Brain microvascular endothelial cell (primary cell): ENCODE measurements around the gene FAM20C.

Experiments used
- DNase-seq: peaks from one replicate; pipeline ENCODE4 v3.0.0-alpha.2; 2020
- H3K27ac ChIP-seq: fragments of 250-450 bp; sonication (Bioruptor Pico); 2 replicates; pipeline ENCODE4 v1.5.1; 2020; ENCODE audit warnings: mild to moderate bottlenecking, moderate library complexity
- H3K27me3 ChIP-seq: fragments of 250-450 bp; sonication (Bioruptor Pico); replicated peaks from 2 replicates; pipeline ENCODE4 v1.5.1; 2020; ENCODE audit warnings: mild to moderate bottlenecking
- H3K36me3 ChIP-seq: fragments of 250-450 bp; sonication (Bioruptor Pico); replicated peaks from 2 replicates; pipeline ENCODE4 v1.5.1; 2020; ENCODE audit warnings: mild to moderate bottlenecking
- H3K4me3 ChIP-seq: 2 replicates; pipeline ENCODE4 v1.5.1; 2011; ENCODE audit warnings: low read depth, mild to moderate bottlenecking, control low read depth, low read length, moderate library complexity
- in situ Hi-C: cut with HindIII; loops from 2 replicates; pipeline ENCODE4 v1.10.0; 2017; ENCODE audit warnings: low sequenced_read_pairs, low pct_ligation_motif_present
- TF ChIP-seq, protein P1 (sequence below): IDR thresholded peaks from 2 replicates; pipeline ENCODE4 v1.5.1; 2011; ENCODE audit warnings: low read depth, mild to moderate bottlenecking, moderate library complexity, low read length, control low read depth, inconsistent platforms; ENCODE audit errors: missing control alignments

Gene FAM20C

DNA sequence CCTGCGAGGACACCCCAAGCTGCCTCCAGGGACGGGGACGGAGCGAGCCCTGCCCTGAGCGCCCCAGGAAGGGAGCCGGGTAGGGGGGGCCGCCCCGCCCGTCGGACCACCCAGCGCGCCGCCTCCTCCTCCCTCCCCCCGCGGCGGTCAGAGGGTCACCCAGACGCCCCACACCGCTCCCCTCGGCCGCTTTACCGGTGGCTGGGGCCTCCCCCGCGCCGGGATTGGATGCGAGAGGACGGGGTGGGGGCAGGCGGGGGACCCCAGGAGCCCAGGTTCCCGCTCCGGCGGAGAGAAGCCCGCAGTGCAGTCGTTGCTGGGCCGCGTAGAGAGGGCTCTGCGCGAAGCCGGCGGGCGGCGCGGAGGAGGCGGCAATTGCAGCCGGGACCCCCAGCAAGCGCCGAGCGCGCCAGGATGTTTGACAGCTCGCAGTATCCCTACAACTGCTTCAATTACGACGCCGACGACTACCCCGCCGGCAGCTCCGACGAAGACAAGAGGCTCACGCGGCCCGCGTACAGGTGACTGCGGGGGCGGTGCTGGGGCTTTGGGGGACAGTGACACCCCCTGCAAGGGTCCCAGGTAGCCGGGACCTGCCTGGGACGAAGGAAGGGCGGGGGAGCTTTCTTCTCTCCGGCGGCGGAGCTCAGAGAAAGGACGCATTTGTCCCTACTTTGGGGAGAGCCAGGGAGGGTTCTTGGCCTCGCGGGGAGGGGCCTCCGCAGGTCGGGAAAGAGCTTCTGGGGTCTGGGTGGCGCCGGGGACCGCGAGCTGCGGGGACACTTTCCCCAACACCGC lies 97.6 kb downstream of the FAM20C start, which contains the start of gene FOXL3:
FOXL3 (plus strand) TSS at position 415 of the 798 bp plus-strand sequence; CDS start at position 415, 0 bp downstream.
- Histone ChIP-seq H3K27ac (no peak within 1 kb of the TSS), H3K27me3 (peaks cover 63% of the 10 kb centered on the region), H3K4me3 (no peak within 1 kb of the TSS), H3K36me3 (no peaks in the 10 kb centered on the region)
- in situ Hi-C loops = no loop called here
- TF ChIP-seq, protein P1, sequence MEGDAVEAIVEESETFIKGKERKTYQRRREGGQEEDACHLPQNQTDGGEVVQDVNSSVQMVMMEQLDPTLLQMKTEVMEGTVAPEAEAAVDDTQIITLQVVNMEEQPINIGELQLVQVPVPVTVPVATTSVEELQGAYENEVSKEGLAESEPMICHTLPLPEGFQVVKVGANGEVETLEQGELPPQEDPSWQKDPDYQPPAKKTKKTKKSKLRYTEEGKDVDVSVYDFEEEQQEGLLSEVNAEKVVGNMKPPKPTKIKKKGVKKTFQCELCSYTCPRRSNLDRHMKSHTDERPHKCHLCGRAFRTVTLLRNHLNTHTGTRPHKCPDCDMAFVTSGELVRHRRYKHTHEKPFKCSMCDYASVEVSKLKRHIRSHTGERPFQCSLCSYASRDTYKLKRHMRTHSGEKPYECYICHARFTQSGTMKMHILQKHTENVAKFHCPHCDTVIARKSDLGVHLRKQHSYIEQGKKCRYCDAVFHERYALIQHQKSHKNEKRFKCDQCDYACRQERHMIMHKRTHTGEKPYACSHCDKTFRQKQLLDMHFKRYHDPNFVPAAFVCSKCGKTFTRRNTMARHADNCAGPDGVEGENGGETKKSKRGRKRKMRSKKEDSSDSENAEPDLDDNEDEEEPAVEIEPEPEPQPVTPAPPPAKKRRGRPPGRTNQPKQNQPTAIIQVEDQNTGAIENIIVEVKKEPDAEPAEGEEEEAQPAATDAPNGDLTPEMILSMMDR = no peak
- no peak for DNase-seq

DNA sequence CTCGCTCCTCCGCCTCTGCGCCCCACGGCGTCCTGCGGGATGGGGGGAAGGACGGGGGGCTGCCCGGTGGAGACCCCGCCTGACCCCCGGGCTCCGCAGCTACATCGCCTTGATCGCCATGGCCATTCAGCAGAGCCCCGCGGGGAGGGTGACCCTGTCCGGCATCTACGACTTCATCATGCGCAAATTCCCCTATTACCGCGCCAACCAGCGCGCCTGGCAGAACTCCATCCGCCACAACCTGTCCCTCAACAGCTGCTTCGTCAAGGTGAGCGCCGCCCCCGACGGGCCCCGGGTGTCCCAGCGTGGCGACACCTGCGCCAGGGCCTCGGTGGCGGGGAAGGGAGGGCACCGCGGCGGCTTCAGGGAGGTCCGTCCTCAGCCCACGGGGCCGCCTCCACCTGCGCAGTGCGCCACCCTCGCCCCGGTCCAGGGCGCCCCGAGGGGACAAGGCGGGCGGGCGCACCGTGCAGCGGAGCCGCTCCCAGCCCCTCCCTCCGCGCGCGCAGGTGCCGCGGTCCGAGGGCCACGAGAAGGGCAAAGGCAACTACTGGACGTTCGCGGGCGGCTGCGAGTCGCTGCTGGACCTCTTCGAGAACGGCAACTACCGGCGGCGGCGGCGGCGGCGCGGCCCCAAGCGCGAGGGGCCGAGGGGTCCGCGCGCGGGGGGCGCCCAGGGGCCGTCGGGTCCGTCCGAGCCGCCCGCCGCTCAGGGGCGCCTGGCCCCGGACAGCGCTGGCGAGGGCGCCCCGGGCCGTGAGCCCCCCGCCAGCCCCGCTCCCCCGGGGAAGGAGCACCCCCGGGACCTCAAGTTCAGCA lies 98.4 kb downstream of the FAM20C start:
- Histone ChIP-seq H3K36me3 (no peaks in the 10 kb centered on the region), H3K27me3 (peaks cover 63% of the 10 kb centered on the region), H3K27ac (no peak overlapping the region), H3K4me3 (no peak overlapping the region)
- TF ChIP-seq, protein P1 = no peak
- in situ Hi-C loops = no loop called here
- no peak for DNase-seq

DNA sequence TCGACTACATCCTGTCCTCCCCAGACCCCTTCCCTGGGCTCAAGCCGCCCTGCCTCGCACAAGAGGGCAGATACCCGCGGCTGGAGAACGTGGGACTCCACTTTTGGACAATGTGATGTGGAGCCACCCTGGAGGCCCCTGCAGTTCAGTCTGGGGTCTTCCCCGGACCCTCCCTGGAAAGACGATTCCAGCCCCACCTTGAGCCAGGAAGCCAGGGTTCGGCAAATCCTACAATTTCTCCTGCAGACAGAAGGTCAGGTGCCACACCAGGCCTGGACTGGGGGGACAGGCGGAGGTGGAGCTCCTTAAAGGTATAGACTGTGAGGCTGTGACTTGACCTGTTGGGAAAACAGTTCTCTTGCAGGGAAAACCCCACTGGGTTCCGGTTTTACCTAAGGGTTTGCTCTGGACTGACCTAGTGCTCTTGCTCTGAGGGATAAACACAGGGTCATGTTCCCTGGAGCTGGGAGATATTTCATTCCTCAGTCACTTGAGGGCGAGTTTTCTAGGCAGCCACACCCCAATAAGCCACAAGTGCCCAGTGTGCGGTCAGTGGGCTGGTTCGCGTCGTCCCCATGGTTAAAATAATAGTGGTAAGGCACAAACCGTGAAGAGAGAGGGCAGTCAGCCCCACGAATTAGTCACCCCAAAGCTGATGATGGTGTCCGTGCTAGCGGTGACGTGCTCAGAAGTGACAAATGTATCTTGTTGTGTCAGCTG lies 99.2 kb downstream of the FAM20C start:
- Histone ChIP-seq H3K4me3 (no peak overlapping the region), H3K27ac (no peak overlapping the region), H3K36me3 (no peaks in the 10 kb centered on the region), H3K27me3 (peaks cover 60% of the 10 kb centered on the region)
- no peak for DNase-seq
- TF ChIP-seq, protein P1 = no peak
- in situ Hi-C loops = no loop called here

DNA sequence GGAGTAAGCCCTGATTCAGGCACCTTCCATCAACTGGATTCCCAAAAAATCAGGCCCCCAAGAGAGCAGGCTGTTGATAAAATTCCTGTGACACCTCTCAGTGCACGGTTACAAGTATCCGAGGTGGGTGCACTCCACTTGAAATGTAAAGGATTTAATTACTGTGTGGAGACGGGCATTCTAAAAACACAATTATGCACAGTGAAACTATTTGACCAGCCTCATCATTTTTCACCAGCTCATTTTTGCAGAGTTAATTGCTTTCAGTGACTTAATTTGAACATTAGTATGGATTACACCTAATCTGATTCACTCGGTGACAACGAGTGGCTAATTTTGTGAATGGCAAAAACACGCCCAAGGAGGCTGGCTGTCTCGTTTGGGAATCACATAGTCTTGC lies 99.9 kb downstream of the FAM20C start:
- no peak overlapping the region for H3K27ac ChIP-seq
- in situ Hi-C loops = no loop called here
- H3K4me3 ChIP-seq = no peak overlapping the region
- peaks cover 60% of the 10 kb centered on the region for H3K27me3 ChIP-seq
- TF ChIP-seq, protein P1 = no peak
- no peaks in the 10 kb centered on the region for H3K36me3 ChIP-seq
- DNase-seq = no peak

DNA sequence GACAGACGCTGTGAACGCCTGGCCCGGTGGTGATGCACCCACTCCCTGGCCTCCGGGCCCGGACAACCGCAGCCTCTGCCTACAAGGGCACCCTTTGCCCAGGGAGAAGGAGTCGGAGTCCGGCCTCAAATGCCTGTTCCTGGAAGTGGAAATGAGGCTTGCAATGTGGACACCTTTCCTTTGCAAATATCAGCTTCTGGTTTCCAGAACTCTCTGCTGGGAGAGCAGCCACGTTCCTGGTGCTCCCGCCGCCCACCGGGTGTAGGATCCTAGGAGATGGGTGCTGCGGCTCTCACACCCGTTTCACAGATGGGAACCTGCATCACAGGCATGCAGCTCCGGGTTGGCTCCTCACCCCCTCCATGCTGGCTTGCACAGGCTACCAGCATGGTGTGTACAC lies 100.5 kb downstream of the FAM20C start:
- in situ Hi-C loops = no loop called here
- H3K27me3 ChIP-seq = peaks cover 60% of the 10 kb centered on the region

More for the DNA sequence above, 100.5 kb downstream of the FAM20C start:
- DNase-seq = no peak
- Histone ChIP-seq H3K27ac (no peak overlapping the region), H3K4me3 (no peak overlapping the region), H3K36me3 (no peaks in the 10 kb centered on the region)
- TF ChIP-seq, protein P1 = no peak
